Hepatocyte (in vitro differentiated cells): ENCODE data around the gene ITGA5. TPM values are rescaled to one million over a fixed set of nuclear protein-coding genes. Genes with fewer than 3 reads are reported as not detected.

Experiments
- DNase-seq: peaks from one replicate; pipeline ENCODE4 v3.0.0-alpha.2; 2016; ENCODE audit warnings: low spot score
- H2AFZ ChIP-seq: fragments of 200-600 bp; sonication (generic); 2 replicates; pipeline ENCODE4 v1.6.0; 2016; ENCODE audit warnings: antibody characterized with exemption, mild to moderate bottlenecking
- H3K27ac ChIP-seq: fragments of 200-600 bp; sonication (generic); 2 replicates; pipeline ENCODE4 v1.5.1; 2016; ENCODE audit warnings: mild to moderate bottlenecking
- H3K27me3 ChIP-seq: fragments of 200-600 bp; sonication (generic); 2 replicates; pipeline ENCODE4 v1.6.1; 2016
- H3K36me3 ChIP-seq: fragments of 200-600 bp; sonication (generic); replicated peaks from 2 replicates; pipeline ENCODE4 v1.5.1; 2016; ENCODE audit warnings: low read depth; ENCODE audit not compliant: insufficient read depth
- H3K4me1 ChIP-seq: fragments of 200-600 bp; sonication (generic); 2 replicates; pipeline ENCODE4 v1.5.1; 2016; ENCODE audit warnings: mild to moderate bottlenecking, moderate library complexity; ENCODE audit not compliant: insufficient read depth
- H3K4me2 ChIP-seq: fragments of 200-600 bp; sonication (generic); 2 replicates; pipeline ENCODE4 v1.6.0; 2016
- H3K4me3 ChIP-seq: fragments of 200-600 bp; sonication (generic); 2 replicates; pipeline ENCODE4 v1.5.1; 2016; ENCODE audit warnings: mild to moderate bottlenecking
- H3K79me2 ChIP-seq: fragments of 200-600 bp; sonication (generic); 2 replicates; pipeline ENCODE4 v1.6.0; 2017; ENCODE audit warnings: mild to moderate bottlenecking
- H3K9me2 ChIP-seq: fragments of 200-600 bp; sonication (generic); replicated peaks from 2 replicates; pipeline ENCODE4 v1.6.0; 2017; ENCODE audit warnings: mild to moderate bottlenecking; ENCODE audit not compliant: insufficient read depth
- H3K9me3 ChIP-seq: fragments of 200-600 bp; sonication (generic); 2 replicates; pipeline ENCODE4 v1.5.1; 2016; ENCODE audit warnings: low read depth, mild to moderate bottlenecking
- H4K20me1 ChIP-seq: fragments of 200-600 bp; sonication (generic); 2 replicates; pipeline ENCODE4 v1.6.0; 2016; ENCODE audit warnings: mild to moderate bottlenecking; ENCODE audit not compliant: insufficient read depth, poor library complexity, severe bottlenecking
- EZH2 ChIP-seq: fragments of 200-600 bp; sonication (generic); IDR thresholded peaks from 2 replicates; pipeline ENCODE4 v1.6.1; 2016; ENCODE audit warnings: antibody characterized with exemption, mild to moderate bottlenecking, borderline replicate concordance
- EZH2phosphoT487 ChIP-seq: fragments of 200-600 bp; sonication (generic); IDR thresholded peaks from one replicate; pipeline ENCODE4 v1.6.1; 2018; ENCODE audit warnings: antibody characterized with exemption, mild to moderate bottlenecking, low read depth, moderate library complexity; ENCODE audit not compliant: unreplicated experiment, severe bottlenecking
- WGBS: methylation state at CpG from one replicate; pipeline ENCODE4 v1.1.6; 2016; ENCODE audit warnings: low lambda C conversion rate; ENCODE audit errors: missing lambda C conversion rate; 5-methylcytosine and 5-hydroxymethylcytosine counted together
- polyA plus RNA-seq: library from polyadenylated mRNA; unstranded; fragments of >200 nt; fragmentation: Nextera tagmentation; extraction: Ambion mirVana; gene quantifications from 2 replicates; pipeline ENCODE4 v1.2.1, GENCODE V29; 2016
- total RNA-seq: library from RNA; depleted of rRNA; stranded (reverse); fragments of >200 nt; gene quantifications from 2 replicates; pipeline ENCODE4 v1.2.3, GENCODE V29; 2014
- TF ChIP-seq, protein P1 (sequence below): fragments of 200-600 bp; sonication (generic); IDR thresholded peaks from 2 replicates; pipeline ENCODE4 v1.5.1; 2016; ENCODE audit warnings: antibody characterized with exemption, mild to moderate bottlenecking; ENCODE audit not compliant: poor library complexity

The ITGA5 gene
- total and polyA plus RNA-seq, 2 experiments from 2014 or later, result 45.7 to 57.2 TPM

DNA sequence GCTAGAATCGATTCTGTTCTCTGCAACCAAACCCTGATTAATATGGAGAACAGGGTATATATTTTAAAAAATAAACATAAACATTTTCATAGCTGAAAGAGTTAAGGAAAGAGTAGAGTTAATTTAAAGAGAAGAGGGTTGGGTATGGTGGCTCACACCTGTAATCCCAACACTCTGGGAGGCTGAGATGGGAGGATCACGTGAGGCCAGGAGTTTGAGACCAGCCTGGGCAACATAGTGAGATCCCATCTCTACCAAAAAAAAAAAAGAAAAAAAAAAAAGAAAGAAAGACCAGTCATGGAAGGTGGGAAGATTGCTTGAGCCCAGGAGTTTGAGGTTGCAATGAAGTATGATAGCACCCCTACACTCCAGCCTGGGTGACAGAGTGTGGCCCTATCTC lies 28.9 kb upstream of the ITGA5 start:
- TF ChIP-seq, protein P1, sequence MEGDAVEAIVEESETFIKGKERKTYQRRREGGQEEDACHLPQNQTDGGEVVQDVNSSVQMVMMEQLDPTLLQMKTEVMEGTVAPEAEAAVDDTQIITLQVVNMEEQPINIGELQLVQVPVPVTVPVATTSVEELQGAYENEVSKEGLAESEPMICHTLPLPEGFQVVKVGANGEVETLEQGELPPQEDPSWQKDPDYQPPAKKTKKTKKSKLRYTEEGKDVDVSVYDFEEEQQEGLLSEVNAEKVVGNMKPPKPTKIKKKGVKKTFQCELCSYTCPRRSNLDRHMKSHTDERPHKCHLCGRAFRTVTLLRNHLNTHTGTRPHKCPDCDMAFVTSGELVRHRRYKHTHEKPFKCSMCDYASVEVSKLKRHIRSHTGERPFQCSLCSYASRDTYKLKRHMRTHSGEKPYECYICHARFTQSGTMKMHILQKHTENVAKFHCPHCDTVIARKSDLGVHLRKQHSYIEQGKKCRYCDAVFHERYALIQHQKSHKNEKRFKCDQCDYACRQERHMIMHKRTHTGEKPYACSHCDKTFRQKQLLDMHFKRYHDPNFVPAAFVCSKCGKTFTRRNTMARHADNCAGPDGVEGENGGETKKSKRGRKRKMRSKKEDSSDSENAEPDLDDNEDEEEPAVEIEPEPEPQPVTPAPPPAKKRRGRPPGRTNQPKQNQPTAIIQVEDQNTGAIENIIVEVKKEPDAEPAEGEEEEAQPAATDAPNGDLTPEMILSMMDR, result no peak
- TF ChIP-seq EZH2phosphoT487, result no peak
- no peak for TF ChIP-seq EZH2
- Histone ChIP-seq H3K4me2 (no peak overlapping the region), H2AFZ (no peak overlapping the region)

DNA sequence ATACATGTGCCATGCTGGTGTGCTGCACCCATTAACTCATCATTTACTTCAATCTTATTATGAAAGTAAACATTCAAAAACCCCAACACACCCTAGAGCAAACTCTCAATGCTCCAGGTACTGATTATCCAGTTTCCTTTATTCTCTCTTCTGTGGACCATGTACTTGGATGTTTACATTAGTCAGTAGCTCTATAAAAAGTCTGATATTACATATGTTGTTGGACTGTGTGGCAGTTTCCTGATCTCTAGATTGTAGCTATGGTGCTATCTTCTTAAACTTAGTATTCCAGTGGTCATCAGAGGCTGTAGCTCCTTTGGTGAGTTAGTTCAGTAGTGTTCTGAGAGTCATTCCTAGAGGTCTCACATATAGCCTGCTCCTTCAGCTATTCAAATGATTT lies 25.1 kb upstream of the ITGA5 start:
- DNase-seq, result no peak
- H3K27me3 ChIP-seq, result no peaks in the 10 kb centered on the region
- H3K4me2 ChIP-seq, result no peak overlapping the region
- no peaks in the 10 kb centered on the region for H3K79me2 ChIP-seq
- H2AFZ ChIP-seq, result no peak overlapping the region
- no peak overlapping the region for H3K27ac ChIP-seq
- H3K4me1 ChIP-seq, result no peaks in the 10 kb centered on the region
- no peaks in the 10 kb centered on the region for H4K20me1 ChIP-seq
- TF ChIP-seq EZH2phosphoT487 (no peak), EZH2 (no peak)
- TF ChIP-seq, protein P1, result no peak
- H3K9me2 ChIP-seq, result no peaks in the 10 kb centered on the region
- H3K36me3 ChIP-seq, result no peaks in the 10 kb centered on the region
- H3K4me3 ChIP-seq, result no peak overlapping the region
- no peaks in the 10 kb centered on the region for H3K9me3 ChIP-seq

More for the DNA sequence above, 28.9 kb upstream of the ITGA5 start:
- H4K20me1 ChIP-seq, result no peaks in the 10 kb centered on the region
- no peaks in the 10 kb centered on the region for H3K36me3 ChIP-seq
- H3K79me2 ChIP-seq, result no peaks in the 10 kb centered on the region
- DNase-seq, result no peak
- 85% methylated on average over 2 of the region's 2 CpGs for WGBS
- no peaks in the 10 kb centered on the region for H3K27me3 ChIP-seq
- H3K4me3 ChIP-seq, result no peak overlapping the region
- H3K27ac ChIP-seq, result no peak overlapping the region
- no peaks in the 10 kb centered on the region for H3K9me3 ChIP-seq
- H3K9me2 ChIP-seq, result no peaks in the 10 kb centered on the region
- no peaks in the 10 kb centered on the region for H3K4me1 ChIP-seq

DNA sequence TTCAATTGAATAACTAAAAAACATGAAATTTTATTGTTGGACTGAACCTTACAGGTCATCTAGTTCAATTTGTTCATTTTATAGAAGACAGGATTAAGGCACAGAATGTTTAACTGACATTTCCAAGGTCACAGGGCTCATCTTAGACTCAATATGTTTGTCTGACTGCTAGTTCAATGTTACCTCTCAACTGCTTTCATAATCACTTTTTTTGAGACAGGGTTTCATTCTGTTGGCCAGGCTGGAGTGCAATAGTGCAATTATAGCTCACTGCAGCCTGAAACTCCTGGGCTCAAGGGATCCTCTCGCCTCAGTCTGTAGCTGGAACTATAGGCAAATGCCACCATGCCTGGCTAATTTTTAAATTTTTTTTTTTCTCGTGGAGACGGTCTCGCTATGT lies 24.4 kb upstream of the ITGA5 start:
- H3K36me3 ChIP-seq, result no peaks in the 10 kb centered on the region
- no peak for TF ChIP-seq EZH2
- H3K4me3 ChIP-seq, result no peak overlapping the region
- no peaks in the 10 kb centered on the region for H3K4me1 ChIP-seq
- H3K27me3 ChIP-seq, result no peaks in the 10 kb centered on the region
- H4K20me1 ChIP-seq, result no peaks in the 10 kb centered on the region
- no peaks in the 10 kb centered on the region for H3K79me2 ChIP-seq
- H3K27ac ChIP-seq, result no peak overlapping the region
- H3K4me2 ChIP-seq, result no peak overlapping the region
- H3K9me3 ChIP-seq, result no peaks in the 10 kb centered on the region
- WGBS, result 86% methylated on average over 4 of the region's 4 CpGs
- H2AFZ ChIP-seq, result no peak overlapping the region
- DNase-seq, result no peak
- H3K9me2 ChIP-seq, result no peaks in the 10 kb centered on the region

- H3K4me1 ChIP-seq, result no peaks in the 10 kb centered on the region
- no peak for DNase-seq
- H3K79me2 ChIP-seq, result no peaks in the 10 kb centered on the region
- H3K4me3 ChIP-seq, result no peak overlapping the region
- no peaks in the 10 kb centered on the region for H3K9me3 ChIP-seq
- no peak overlapping the region for H3K4me2 ChIP-seq
- H4K20me1 ChIP-seq, result no peaks in the 10 kb centered on the region
- no peak overlapping the region for H3K27ac ChIP-seq
- H2AFZ ChIP-seq, result no peak overlapping the region
- no peaks in the 10 kb centered on the region for H3K36me3 ChIP-seq
- 65% methylated on average over 1 of the region's 1 CpG for WGBS
- TF ChIP-seq EZH2, result no peak
- TF ChIP-seq EZH2phosphoT487, result no peak
- TF ChIP-seq, protein P1, result no peak
- no peaks in the 10 kb centered on the region for H3K9me2 ChIP-seq
- no peaks in the 10 kb centered on the region for H3K27me3 ChIP-seq
Measured at GRCh38 chr12:54442961-54443360, 23.9 kb upstream of the ITGA5 start.
